ENCODE data around the gene LRR1. TPM values are rescaled to one million over a fixed set of nuclear protein-coding genes. Genes with fewer than 3 reads are reported as not detected.
A peak's percentile ranks its signal among the peaks of the same experiment; 100 is the strongest.

The LRR1 gene
- total and polyA plus RNA-seq, 9 of the 15 experiments (the other 6 are each of a cell fraction or from before 2014, with no cell fraction given): 26.5 to 58.1 (median 31.8) TPM

- TF ChIP-seq TCF3 (CRISPR knock-in tag; IDR thresholded peaks at IDR 0.05): no peak; the same call in 1 of the 2 replicates
- TF ChIP-seq SMARCA4 (IDR thresholded peaks at IDR 0.05): no peak; the same call in 1 of the 2 replicates
- TF ChIP-seq RBM14 (IDR thresholded peaks at IDR 0.05; ENCODE audit: borderline replicate concordance, insufficient read depth, low read depth, low read length): 0 out of 2 replicates have a peak, but pooled peaks have one; percentile 73
- TF ChIP-seq NCOA2 (IDR thresholded peaks at IDR 0.05; ENCODE audit: partially characterized antibody in 2 of 2): peak in 1 of 2 experiments; percentile 96
- no peak for TF ChIP-seq NR1H2 (CRISPR knock-in tag; IDR thresholded peaks at IDR 0.05)
- no peak for TF ChIP-seq ZBTB40 (IDR thresholded peaks at IDR 0.05)
- no peak for TF ChIP-seq ZBTB40 (CRISPR knock-in tag; IDR thresholded peaks at IDR 0.05)
- no peak for TF ChIP-seq HDAC6 (IDR thresholded peaks at IDR 0.05; ENCODE audit: low read depth, low read length)
- TF ChIP-seq SMAD1 (IDR thresholded peaks at IDR 0.05; ENCODE audit: low read depth, low read length, partially characterized antibody): no peak
- TF ChIP-seq ZBTB12 (CRISPR knock-in tag; IDR thresholded peaks at IDR 0.05): no peak
- no peak for TF ChIP-seq ATF1 (CRISPR knock-in tag; IDR thresholded peaks at IDR 0.05)
- peak; percentile 70 for TF ChIP-seq ATF1 (tag; IDR thresholded peaks at IDR 0.05)
- TF ChIP-seq MNT (conservative IDR thresholded peaks at IDR 0.05): peak; percentile 75 to 80; a peak in 3 of 4 replicates
- no peak for TF ChIP-seq YBX1 (IDR thresholded peaks at IDR 0.05)
- TF ChIP-seq ESRRB (CRISPR knock-in tag; IDR thresholded peaks at IDR 0.05; ENCODE audit: borderline replicate concordance): no peak
Measured at GRCh38 chr14:49598485-49599300, at the start of gene LRR1 (continued).

Data from K562 (cell line).